HEK293 (cell line): Measurements from ENCODE around the gene SULF2.

ENCODE experiments used
- CTCF ChIA-PET: fragments of 350-600 bp; formaldehyde crosslinking; extraction: SDS; loops from one replicate; lab custom pipeline; 2021; ENCODE audit warnings: antibody characterized with exemption; lab: Yijun Ruan, JAX
- POLR2A ChIA-PET: fragments of 300-600 bp; formaldehyde crosslinking; extraction: SDS; loops from one replicate; lab custom pipeline; 2020; ENCODE audit warnings: antibody characterized with exemption, inconsistent platforms; lab: Yijun Ruan, JAX
- H3K27ac ChIP-seq: fragments of 200-500 bp; sonication (Bioruptor generic); 2 replicates; pipeline ENCODE4 v1.5.1; 2014; ENCODE audit warnings: low read depth, low read length, control low read depth, inconsistent platforms; ENCODE audit errors: extremely low read depth
- H3K36me3 ChIP-seq, 2 experiments: fragments of 200-500 bp in 1 of 2; sonication (Bioruptor generic) in 1 of 2; 1 replicate in 1 of 2; 2 replicates in 1 of 2; pipeline ENCODE4 v1.5.1; 2014 to 2017; ENCODE audit warnings: inconsistent platforms in 2 of 2, low read length in 2 of 2; ENCODE audit not compliant: control insufficient read depth in 2 of 2, insufficient read depth in 1 of 2
- H3K4me1 ChIP-seq: fragments of 200-500 bp; sonication (Bioruptor generic); 2 replicates; pipeline ENCODE4 v1.5.1; 2014; ENCODE audit warnings: mild to moderate bottlenecking, low read length, inconsistent platforms; ENCODE audit not compliant: control insufficient read depth, insufficient read depth
- H3K4me3 ChIP-seq: 2 replicates; pipeline ENCODE4 v1.5.1; 2011; ENCODE audit warnings: low read depth, mild to moderate bottlenecking, control low read depth, low read length, moderate library complexity
- H3K9me3 ChIP-seq: fragments of 200-500 bp; sonication (Bioruptor generic); 2 replicates; pipeline ENCODE4 v1.5.1; 2014; ENCODE audit warnings: low read depth, low read length, inconsistent platforms; ENCODE audit not compliant: control insufficient read depth, insufficient read depth
- KLF16 ChIP-seq: fragments of 450-650 bp; formaldehyde crosslinking; IDR thresholded peaks from 2 replicates; pipeline ENCODE4 v1.5.1; 2017; ENCODE audit warnings: missing biosample characterization, missing genetic modification characterization
- REPIN1 ChIP-seq: fragments of 450-650 bp; formaldehyde crosslinking; IDR thresholded peaks from 2 replicates; pipeline ENCODE4 v1.5.1; 2017; ENCODE audit warnings: missing biosample characterization, missing genetic modification characterization, low read depth
- TCF7L2 ChIP-seq: IDR thresholded peaks from 2 replicates; pipeline ENCODE4 v1.6.1; 2011; ENCODE audit warnings: low read depth, mild to moderate bottlenecking, inconsistent platforms, low read length, moderate library complexity, borderline replicate concordance
- ZNF341 ChIP-seq: fragments of 450-650 bp; formaldehyde crosslinking; IDR thresholded peaks from 2 replicates; pipeline ENCODE4; 2016; ENCODE audit warnings: low read depth, missing biosample characterization, missing genetic modification characterization
- ZNF423 ChIP-seq: fragments of 450-650 bp; formaldehyde crosslinking; IDR thresholded peaks from 2 replicates; pipeline ENCODE4 v1.5.1; 2016; ENCODE audit warnings: missing biosample characterization, missing genetic modification characterization
- ZNF488 ChIP-seq: fragments of 450-650 bp; formaldehyde crosslinking; IDR thresholded peaks from 2 replicates; pipeline ENCODE4 v1.5.1; 2016; ENCODE audit warnings: missing biosample characterization, missing genetic modification characterization
- ZNF518A ChIP-seq: fragments of 450-650 bp; formaldehyde crosslinking; conservative IDR thresholded peaks from 2 replicates; pipeline ENCODE4 v1.5.1; 2016; ENCODE audit warnings: low read depth, missing biosample characterization, missing genetic modification characterization
- ZNF544 ChIP-seq: fragments of 450-650 bp; formaldehyde crosslinking; IDR thresholded peaks from 2 replicates; pipeline ENCODE4 v1.5.0; 2017; ENCODE audit warnings: missing biosample characterization, missing genetic modification characterization
- ZNF600 ChIP-seq: fragments of 450-650 bp; formaldehyde crosslinking; IDR thresholded peaks from 2 replicates; pipeline ENCODE4 v1.5.1; 2016; ENCODE audit warnings: missing biosample characterization, missing genetic modification characterization
- ZNF645 ChIP-seq: fragments of 450-650 bp; formaldehyde crosslinking; IDR thresholded peaks from 2 replicates; pipeline ENCODE4; 2016; ENCODE audit warnings: missing biosample characterization, missing genetic modification characterization
- TF ChIP-seq, protein P1 (sequence below): fragments of 450-650 bp; formaldehyde crosslinking; IDR thresholded peaks from 2 replicates; pipeline ENCODE4 v1.5.1; 2016; ENCODE audit warnings: missing biosample characterization, missing genetic modification characterization

SULF2 gene

DNA sequence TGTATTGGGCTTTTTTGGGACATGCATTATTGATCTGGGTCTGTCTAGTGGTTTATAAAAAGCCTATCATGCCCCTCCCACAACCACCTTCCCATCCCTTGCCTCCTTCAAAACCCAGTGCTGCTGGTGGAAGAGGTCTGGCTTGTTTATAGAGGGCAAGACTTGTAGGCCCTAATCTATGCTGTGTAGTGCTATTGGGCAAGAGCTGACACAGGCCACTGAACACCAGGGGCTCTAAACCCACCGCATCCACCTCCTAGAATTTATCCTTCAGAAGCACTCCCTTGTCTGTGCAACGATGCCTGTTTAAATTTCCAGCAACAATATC lies 30.9 kb downstream of the SULF2 start:
- H3K36me3 ChIP-seq = peaks cover 0 to 55% of the 10 kb centered on the region in 2 experiments; a peak in 2 of 3 replicates
- no peak overlapping the region for H3K27ac ChIP-seq
- POLR2A ChIA-PET = no interaction called here

DNA sequence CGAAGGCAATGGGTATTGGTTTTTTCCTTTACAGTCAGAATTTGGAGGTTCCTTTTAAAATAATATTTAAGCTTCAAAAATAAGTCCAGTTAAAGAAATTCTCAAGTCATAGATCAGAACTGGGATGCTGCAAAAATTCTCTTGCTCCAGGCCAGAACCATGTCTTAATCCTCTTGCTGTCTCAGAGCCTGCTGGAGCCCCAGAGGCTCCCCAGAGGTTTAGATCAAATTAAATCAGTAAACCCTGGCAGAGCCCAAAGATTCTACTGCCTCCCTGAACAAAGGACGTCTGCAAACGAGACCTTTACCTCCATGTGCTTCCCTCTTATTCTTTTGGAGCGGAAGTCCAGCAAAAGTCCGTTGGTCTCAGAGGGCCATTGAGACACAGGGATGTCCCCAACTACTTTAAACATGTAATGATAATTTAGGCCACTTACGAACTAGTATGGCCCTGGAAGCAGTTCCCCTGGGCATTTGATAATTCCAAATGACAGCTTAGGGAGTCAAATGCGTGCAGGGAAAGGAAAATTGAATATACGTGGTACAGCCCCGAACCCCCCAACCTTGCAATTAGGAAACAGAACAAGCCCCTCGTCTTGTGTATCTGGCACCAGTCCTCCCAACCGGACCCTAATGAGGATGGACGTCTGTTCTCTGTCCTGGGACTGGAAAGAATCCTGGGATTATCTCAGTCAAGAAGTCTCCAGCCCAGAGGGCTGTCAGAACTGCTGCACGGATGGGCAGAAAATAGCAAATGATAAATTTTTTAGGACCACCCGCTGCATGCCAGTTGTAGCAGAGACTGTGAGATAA lies 31.5 kb downstream of the SULF2 start:
- no peak overlapping the region for H3K4me3 ChIP-seq
- CTCF ChIA-PET = interaction anchor here (0.6 kb wide), 1 partner anchor 75 kb away, joined by 5 read pairs; no protein-coding TSS in a partner anchor
- no peaks in the 10 kb centered on the region for H3K9me3 ChIP-seq
- TF ChIP-seq ZNF518A (tag by site-specific recombination) (no peak), ZNF600 (tag by site-specific recombination) (no peak)
- H3K4me1 ChIP-seq = no peaks in the 10 kb centered on the region
- no peak overlapping the region for H3K27ac ChIP-seq
- peaks cover 0 to 55% of the 10 kb centered on the region in 2 experiments; a peak in 2 of 3 replicates for H3K36me3 ChIP-seq
- POLR2A ChIA-PET = no interaction called here

More for the DNA sequence above, 30.9 kb downstream of the SULF2 start:
- Histone ChIP-seq H3K9me3 (no peaks in the 10 kb centered on the region), H3K4me1 (no peaks in the 10 kb centered on the region), H3K4me3 (no peak overlapping the region)
- CTCF ChIA-PET = interaction anchor here (0.6 kb wide), 1 partner anchor 75 kb away, joined by 5 read pairs; no protein-coding TSS in a partner anchor
- TF ChIP-seq ZNF645 (tag by site-specific recombination) (no peak), KLF16 (no peak), REPIN1 (tag by site-specific recombination) (no peak), TCF7L2 (no peak), ZNF341 (tag by site-specific recombination) (no peak), ZNF488 (tag by site-specific recombination) (no peak)
- TF ChIP-seq, protein P1, sequence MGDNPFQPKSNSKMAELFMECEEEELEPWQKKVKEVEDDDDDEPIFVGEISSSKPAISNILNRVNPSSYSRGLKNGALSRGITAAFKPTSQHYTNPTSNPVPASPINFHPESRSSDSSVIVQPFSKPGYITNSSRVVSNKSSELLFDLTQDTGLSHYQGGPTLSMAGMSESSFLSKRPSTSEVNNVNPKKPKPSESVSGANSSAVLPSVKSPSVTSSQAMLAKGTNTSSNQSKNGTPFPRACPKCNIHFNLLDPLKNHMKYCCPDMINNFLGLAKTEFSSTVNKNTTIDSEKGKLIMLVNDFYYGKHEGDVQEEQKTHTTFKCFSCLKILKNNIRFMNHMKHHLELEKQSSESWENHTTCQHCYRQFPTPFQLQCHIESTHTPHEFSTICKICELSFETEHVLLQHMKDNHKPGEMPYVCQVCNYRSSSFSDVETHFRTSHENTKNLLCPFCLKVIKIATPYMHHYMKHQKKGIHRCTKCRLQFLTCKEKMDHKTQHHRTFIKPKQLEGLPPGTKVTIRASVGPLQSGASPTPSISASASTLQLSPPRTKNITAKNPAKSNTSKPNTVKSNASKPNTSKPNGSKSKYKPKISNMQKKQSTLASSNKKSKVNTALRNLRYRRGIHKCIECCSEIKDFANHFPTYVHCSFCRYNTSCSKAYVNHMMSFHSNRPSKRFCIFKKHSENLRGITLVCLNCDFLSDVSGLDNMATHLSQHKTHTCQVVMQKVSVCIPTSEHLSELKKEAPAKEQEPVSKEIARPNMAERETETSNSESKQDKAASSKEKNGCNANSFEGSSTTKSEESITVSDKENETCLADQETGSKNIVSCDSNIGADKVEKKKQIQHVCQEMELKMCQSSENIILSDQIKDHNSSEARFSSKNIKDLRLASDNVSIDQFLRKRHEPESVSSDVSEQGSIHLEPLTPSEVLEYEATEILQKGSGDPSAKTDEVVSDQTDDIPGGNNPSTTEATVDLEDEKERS (tag by site-specific recombination) = no peak

DNA sequence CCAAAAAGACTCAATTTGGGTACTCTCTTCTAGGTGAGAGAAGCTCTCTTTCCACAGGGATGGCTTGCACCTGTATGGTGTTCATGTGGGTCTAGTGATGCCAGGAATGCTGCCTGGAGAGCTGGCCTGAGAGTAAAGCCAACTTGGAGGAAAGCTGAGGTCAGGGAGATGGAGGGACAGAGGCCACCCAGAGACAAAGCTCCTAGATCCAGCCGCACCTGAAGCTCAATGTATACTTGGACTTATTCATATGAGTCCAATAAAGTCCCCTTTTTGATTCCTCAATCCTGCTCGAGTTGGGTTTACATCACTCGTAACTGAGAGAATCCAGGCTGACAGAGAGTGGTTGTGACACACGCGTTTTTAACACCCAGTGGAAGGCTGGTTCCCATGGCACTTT lies 33.8 kb downstream of the SULF2 start:
- no peaks in the 10 kb centered on the region for H3K4me1 ChIP-seq
- TF ChIP-seq ZNF423 (tag by site-specific recombination) (no peak), ZNF544 (tag by site-specific recombination) (no peak)
- TF ChIP-seq, all 188 proteins: peak for 0
- no peak overlapping the region for H3K27ac ChIP-seq
- POLR2A ChIA-PET = no interaction called here
- H3K36me3 ChIP-seq = peaks cover 0 to 46% of the 10 kb centered on the region in 2 experiments; a peak in 2 of 3 replicates
- CTCF ChIA-PET = no interaction called here
- H3K4me3 ChIP-seq = no peak overlapping the region
- H3K9me3 ChIP-seq = no peaks in the 10 kb centered on the region
